ENCODE data around the gene TMEM132C. TPM values are rescaled to one million over a fixed set of nuclear protein-coding genes. Genes with fewer than 3 reads are reported as not detected.

TMEM132C gene
- total RNA-seq, 1 donor from 2014 or later = 0.42 TPM

DNA sequence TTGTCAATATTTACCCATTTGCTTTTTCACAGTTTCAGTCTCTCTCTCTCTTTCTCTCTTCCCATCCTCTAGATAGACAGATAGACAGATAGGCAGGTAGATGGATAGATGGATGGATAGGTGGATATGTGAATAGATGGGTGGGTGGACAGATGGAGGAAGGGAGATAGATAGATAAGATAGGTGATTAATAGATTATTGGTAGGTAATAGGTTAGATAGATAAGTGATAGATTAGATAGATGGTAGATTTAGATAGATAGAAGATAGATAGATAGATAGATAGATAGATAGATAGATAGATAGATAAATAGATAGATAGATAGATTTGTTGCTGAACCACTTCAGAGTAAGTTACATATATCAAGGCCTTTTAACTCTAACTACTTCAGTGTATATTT is 408.6 kb downstream of the TMEM132C start:
- H3K27me3 ChIP-seq (ENCODE audit: control insufficient read depth, insufficient read depth, low read length) = no peaks in the 10 kb centered on the region
- TF ChIP-seq, protein P1, sequence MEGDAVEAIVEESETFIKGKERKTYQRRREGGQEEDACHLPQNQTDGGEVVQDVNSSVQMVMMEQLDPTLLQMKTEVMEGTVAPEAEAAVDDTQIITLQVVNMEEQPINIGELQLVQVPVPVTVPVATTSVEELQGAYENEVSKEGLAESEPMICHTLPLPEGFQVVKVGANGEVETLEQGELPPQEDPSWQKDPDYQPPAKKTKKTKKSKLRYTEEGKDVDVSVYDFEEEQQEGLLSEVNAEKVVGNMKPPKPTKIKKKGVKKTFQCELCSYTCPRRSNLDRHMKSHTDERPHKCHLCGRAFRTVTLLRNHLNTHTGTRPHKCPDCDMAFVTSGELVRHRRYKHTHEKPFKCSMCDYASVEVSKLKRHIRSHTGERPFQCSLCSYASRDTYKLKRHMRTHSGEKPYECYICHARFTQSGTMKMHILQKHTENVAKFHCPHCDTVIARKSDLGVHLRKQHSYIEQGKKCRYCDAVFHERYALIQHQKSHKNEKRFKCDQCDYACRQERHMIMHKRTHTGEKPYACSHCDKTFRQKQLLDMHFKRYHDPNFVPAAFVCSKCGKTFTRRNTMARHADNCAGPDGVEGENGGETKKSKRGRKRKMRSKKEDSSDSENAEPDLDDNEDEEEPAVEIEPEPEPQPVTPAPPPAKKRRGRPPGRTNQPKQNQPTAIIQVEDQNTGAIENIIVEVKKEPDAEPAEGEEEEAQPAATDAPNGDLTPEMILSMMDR (IDR thresholded peaks at IDR 0.05; ENCODE audit: insufficient read depth, low read length, poor library complexity, severe bottlenecking) = no peak
- no peak for DNase-seq (ENCODE audit: low read depth)
- no peak overlapping the region for H3K4me3 ChIP-seq (ENCODE audit: low read depth, low read length)
- no peaks in the 10 kb centered on the region for H3K36me3 ChIP-seq (ENCODE audit: control insufficient read depth, insufficient read depth, low read length)

DNA sequence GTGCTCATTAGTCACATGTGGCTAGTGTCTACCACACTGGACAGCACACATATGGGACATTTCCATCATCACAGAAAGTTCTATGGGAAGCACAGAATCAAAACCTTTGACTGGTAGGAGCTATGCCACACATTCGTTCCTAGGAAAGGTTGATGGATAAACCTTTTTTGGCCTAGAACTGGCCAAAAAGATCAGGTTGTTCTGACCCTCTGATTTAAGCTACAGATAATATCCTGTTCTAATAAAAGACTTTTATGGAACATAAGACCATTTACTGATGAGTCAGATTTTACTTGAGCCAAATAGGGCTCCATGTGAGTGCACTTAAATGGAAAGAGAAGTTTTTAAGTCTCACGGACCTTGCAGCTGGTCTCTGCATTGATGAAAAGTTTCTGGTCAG is 413.6 kb downstream of the TMEM132C start:
- Histone ChIP-seq H3K36me3 (ENCODE audit: control insufficient read depth, insufficient read depth, low read length) (no peaks in the 10 kb centered on the region), H3K27me3 (ENCODE audit: control insufficient read depth, insufficient read depth, low read length) (no peaks in the 10 kb centered on the region), H3K4me3 (ENCODE audit: low read depth, low read length) (no peak overlapping the region)
- no peak for DNase-seq (ENCODE audit: low read depth)
- TF ChIP-seq, protein P1 (IDR thresholded peaks at IDR 0.05; ENCODE audit: insufficient read depth, low read length, poor library complexity, severe bottlenecking) = no peak

DNA sequence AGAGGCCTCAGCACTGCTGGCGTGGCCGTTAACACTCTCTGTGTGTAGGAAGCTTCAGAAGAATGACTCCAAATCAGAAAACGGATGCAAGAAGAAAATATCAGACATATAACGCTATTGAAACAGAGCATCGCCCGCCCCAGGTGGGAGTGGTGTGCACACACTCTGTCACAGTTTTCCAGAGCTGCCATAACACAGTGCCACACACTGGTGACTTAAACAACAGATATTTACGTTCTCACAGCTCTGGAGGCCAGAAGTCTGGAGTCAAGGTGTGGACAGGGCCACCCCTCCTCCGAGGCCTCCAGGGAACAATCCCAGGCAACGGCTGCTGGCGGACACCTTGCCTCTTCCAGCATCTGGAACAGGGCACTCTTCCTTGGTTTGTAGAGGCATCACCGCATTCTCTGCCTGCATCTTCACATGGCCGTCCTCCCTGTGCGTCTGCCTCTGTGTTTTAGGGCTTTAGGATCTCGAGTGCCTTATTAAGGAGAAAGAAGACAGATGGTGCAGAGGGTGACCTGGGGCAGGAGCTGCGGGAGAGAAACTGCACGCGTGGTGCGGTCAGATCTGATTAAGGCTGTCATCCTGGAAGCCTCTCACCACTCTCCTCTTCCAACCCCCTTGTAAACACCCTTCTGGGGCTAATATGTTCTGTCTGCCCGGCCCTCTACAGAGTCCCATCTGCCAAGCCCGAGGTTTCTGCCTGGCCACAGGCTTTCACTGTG is 415.7 kb downstream of the TMEM132C start:
- TF ChIP-seq, protein P1 (IDR thresholded peaks at IDR 0.05; ENCODE audit: insufficient read depth, low read length, poor library complexity, severe bottlenecking) = no peak

DNA sequence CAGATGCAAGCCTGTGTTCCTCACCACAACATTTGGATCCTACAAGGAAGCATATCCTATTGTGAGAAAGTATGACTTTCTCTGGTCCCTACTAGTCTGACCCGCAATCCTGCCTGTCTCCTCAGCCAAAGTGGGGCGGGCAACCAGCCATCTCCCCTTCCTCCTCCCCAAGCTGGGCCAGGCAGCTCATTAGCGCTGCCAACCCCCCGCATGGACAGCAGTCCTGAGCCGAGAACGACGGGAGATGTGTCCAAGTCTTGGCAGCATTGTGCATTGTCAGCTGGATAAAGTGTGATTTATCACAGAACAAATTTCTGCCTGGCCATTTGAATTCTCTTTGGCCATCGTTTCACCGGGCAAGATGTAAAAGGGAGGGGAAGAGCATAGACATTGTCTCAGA is 417.4 kb downstream of the TMEM132C start:
- H3K27me3 ChIP-seq (ENCODE audit: control insufficient read depth, insufficient read depth, low read length) = no peaks in the 10 kb centered on the region
- H3K4me3 ChIP-seq (ENCODE audit: low read depth, low read length) = no peak overlapping the region
- no peaks in the 10 kb centered on the region for H3K36me3 ChIP-seq (ENCODE audit: control insufficient read depth, insufficient read depth, low read length)
- DNase-seq (ENCODE audit: low read depth) = no peak
- TF ChIP-seq, protein P1 (IDR thresholded peaks at IDR 0.05; ENCODE audit: insufficient read depth, low read length, poor library complexity, severe bottlenecking) = no peak

More for the DNA sequence above, 415.7 kb downstream of the TMEM132C start:
- H3K36me3 ChIP-seq (ENCODE audit: control insufficient read depth, insufficient read depth, low read length) = no peaks in the 10 kb centered on the region
- no peak for DNase-seq (ENCODE audit: low read depth)
- no peak overlapping the region for H3K4me3 ChIP-seq (ENCODE audit: low read depth, low read length)
- no peaks in the 10 kb centered on the region for H3K27me3 ChIP-seq (ENCODE audit: control insufficient read depth, insufficient read depth, low read length)

DNA sequence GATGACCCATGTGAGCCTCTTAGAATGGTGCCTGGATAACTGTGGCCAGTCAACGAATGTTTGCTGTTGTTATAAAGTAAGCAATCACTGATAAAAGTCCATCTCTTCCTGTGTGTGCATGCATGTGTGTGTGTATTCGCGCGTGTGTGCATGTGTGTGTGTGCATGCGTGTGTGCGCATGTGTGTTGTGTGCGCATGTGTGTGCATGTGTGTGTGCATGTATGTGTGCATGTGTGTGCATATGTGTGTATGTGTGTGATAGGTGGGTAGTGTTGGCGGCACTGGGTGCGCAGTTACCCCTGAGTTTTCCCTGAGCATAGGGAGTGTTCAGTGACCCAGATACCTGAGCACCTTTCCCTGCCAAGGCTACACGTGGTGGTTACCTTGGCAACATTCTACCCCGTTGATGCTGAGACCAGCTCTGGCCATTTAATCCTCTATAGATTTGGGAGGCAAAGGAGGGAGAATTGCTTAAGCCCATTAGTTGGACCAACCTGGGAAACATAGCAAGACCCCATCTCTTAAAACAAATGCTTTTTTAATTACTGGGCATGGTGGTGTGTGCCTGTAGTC is 419.0 kb downstream of the TMEM132C start:
- TF ChIP-seq, protein P1 (IDR thresholded peaks at IDR 0.05; ENCODE audit: insufficient read depth, low read length, poor library complexity, severe bottlenecking) = no peak
- no peak overlapping the region for H3K4me3 ChIP-seq (ENCODE audit: low read depth, low read length)
- no peak for DNase-seq (ENCODE audit: low read depth)
- H3K27me3 ChIP-seq (ENCODE audit: control insufficient read depth, insufficient read depth, low read length) = no peaks in the 10 kb centered on the region
- H3K36me3 ChIP-seq (ENCODE audit: control insufficient read depth, insufficient read depth, low read length) = no peaks in the 10 kb centered on the region
